HG03045 (cell line): Measurements from ENCODE around the gene LMOD3.

Experiments
- ATAC-seq: cut with Tn5 transposase; IDR thresholded peaks from one replicate; pipeline ENCODE4 v1.9.1; 2021; ENCODE audit warnings: mild to moderate bottlenecking, moderate library complexity; ENCODE audit not compliant: unreplicated experiment

Gene LMOD3

DNA sequence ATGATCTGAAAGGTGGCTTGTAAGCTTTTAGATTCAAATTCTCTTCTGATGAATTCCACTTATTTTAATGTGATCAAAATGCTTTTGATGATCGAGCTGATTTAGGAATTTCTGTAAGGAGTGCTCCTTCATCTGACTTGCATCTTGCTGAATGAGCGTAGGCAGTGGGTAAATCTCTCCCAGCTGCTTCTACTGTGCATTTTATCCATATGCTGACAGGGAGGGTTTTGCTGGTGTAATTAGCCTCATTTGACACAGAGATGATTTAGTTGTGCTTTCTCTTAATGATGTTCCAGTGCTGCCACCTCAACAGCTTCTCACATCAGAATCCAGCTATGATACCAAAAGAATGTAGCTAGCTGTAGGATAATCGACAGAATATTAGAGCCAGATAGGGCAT is 3.8 kb upstream of the LMOD3 start:
- no peak for ATAC-seq

DNA sequence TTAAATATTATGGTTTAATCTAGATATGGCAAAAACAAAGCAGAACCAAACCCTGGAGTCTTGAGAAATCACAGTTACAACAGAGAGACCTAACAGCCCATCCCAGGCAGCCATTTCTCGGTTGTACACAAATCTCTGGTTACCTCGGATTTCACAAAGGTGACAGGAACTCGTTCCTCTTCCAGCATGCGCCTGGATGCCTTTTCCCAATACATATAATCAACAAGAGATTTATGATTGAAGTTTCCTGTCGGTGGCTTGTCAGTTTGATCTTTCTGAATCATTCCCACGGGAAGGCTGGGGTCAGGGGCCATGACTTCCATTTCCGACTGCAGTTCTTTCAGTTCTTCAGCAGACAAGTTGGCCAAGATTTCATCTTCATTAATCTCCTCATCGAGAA is 445 bp downstream of the LMOD3 start:
- no peak for ATAC-seq

DNA sequence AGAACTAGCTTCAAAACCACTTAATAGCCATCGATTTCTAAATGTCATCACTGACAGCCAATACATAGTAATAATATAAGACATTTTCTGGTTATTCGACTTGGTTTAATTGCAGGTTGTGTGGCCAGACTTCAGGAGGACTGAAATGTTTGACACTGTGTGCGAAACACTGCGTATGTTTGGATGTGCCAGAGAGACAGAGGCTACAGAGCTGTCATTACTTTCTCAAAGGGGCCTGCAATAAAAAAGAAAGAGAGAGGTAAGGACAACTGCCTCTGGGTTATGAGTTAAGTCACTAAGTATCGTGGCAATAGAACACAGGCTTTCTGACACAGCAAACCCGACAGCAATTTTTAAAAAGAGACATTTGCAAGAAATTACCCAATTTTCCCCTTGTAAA is 882 bp downstream of the LMOD3 start:
- ATAC-seq, result no peak

DNA sequence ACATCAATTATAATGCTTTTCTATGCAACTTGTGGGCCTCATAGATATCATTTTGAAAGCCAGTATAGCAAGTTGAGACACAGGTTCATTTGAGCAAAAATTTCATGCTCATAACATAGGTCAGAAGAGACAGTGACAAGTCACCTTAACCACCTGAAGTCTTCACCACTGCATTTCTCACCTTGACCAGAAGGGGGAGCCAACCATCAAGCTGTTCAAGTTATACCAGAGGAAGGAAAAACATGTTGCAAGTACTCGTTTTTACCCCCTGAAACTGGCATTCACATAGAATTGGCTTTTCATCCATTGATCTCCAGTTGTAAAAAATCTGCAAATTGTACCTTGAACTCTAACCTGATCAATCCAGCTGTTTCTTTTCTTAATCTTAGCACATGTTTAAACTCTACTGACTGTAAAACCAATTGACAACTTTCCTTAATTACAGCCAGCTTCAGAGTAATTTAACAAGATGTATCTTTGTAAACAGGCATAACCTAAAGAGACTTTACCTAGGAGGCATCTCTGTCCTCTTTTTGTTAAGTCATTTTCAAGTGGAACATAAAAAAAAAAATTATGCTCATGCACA is 1.4 kb downstream of the LMOD3 start:
- ATAC-seq, result no peak

DNA sequence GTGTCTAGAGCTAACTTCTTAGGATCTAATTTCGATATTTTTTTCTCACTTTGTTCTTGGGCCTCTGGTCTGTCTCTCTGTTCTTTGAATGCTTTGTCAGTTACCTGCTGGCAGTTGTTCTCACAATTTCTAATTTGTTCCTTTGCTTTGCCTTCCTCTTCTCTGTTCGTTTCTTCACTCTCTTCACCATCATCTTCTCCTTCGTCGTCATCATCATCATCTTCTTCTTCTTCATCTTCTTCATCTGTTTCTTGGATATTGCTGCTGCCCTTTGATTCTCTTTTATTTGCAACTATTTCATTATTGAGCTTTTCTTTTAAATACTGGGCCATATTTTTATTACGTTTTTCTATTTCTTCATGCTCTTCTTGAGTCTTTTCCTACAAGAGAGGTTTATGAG is 2.7 kb downstream of the LMOD3 start:
- no peak for ATAC-seq

DNA sequence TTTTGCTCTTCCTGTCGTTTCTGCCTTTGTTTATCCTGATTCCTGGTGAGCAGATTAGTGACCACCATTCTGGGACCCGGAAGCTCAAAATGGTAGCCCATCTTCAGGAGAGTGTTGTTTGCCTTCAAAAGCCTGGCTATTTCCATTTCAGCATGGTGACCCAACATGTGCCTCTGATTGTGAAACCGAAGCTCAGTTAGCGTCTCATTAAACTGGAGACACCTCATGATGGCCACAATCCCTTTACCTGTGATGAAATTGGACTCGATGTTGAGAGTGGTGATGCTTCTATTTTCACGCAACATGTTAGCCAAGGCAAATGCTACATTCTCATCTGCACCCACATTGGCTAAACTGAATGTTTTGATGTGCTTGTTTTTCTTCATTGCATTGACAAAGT is 3.3 kb downstream of the LMOD3 start:
- ATAC-seq, result no peak

DNA sequence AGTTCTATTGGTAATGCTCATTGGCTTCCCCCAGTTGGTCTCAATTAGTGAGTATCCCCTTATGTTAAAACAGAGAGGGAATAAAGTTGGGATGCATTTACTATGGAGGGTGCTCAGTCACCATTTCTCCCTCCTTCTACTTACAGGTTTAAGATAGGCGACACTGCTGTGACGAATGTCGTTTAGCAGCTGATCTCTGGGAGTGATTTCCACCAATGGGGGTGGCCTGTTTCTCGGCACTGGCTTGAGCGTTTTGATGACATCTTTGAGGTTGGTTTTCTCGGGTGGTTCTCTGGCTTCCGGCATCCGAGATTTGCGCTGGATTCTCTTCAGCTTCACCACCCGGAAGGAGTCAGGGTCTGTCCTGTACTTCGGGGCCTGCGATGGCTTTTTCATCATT is 3.8 kb downstream of the LMOD3 start:
- ATAC-seq, result no peak

DNA sequence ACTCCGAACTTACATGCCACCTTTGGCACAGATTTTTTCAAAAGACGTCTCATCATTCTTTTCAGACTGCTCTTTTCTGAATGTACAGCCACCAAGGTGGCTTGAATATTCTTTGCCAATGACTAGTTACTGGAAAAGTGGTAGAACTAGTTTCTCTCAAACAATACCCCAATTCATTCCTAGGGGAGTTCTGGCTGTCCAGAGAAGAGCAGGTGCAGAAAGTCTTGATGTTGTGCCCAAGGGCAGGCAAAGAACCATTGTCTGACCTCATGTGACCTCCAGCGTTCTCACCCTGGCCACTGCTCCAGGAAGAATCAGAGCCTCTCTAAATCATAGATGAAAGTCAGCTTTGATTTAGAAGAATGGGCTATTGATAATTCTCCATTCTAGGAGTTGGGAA is 5.5 kb downstream of the LMOD3 start:
- ATAC-seq, result no peak

DNA sequence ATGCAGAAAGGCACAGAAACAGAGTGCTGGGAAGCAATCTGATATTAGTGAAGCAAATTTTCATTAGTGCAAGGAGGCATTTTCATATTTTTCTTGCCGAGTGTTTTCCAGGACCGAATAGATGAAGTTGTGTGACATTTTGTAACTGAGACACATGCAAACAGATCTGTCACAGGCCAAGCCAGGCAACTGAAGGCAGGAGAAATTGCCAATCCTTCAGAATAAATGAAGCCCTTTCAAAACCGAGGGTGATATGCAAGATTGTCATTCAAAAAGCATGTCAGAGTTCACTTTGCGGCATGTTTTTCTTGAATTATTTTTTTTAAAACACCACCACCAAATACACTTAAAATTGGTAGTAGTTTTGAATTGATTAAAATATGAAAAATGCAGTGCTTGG is 6.2 kb downstream of the LMOD3 start:
- no peak for ATAC-seq

DNA sequence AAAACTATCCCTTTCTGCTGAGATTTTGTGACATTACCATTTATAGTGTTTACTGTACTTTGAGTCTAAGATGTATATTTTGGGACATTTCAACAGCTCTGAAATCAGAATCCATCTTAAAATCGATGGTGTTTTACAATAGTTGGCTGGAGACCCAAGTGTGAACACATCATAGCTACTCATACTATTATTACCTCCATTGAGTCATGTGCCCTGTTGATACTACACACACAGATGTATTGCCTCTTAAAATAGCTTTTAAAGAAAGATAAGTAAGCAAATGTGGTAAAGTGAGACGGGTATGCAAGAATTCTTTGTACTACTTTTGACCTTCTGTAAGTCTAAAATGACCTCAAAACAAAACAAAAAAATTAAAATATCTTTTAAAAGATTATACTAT is 6.7 kb downstream of the LMOD3 start:
- no peak for ATAC-seq

DNA sequence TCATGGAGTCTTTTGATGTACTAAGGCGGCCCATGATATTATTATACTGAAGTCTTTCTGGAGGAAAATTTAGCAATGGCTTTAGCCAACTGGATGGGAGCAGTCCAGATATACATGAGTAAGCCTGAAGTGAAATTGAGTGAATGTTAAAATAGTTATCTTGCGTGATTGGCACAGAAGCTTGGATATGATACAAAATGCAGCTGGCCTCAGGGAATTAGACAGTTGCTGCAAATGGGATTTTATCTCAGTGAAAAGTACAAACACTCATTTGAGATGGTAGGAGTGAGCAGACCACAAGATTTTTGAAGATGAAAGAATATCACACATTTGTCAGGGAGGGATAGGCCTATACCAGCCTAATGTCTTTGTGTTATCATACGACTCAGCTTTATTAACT is 8.9 kb downstream of the LMOD3 start:
- ATAC-seq, result no peak

DNA sequence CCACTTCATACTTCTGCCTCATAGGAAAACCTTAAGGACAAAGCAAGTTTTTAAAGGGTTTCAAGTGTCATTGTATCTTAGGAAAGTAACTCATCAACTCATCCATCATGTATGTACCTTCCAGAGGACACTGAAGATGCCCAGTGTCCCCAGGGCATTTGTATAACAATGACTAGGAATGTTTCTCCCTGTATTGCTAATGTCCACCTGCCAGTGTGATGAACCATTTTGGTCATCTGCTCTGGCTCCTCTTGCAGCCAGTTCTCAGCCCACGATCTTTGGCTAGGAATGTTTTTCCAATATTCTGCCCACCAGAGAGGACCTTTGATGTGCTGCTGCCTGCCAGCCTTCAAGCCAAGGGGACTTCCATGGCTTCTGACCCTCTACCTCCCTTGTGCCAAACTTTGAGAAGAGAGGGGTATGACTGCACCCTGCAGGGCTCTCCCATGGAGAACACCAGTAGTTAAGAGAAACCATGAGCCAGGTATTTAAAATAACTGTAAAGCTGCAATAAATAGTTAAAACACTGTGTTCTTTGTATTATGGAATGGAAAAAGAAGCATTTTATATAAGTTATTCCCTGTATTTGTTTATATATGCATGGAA is 11.4 kb downstream of the LMOD3 start:
- no peak for ATAC-seq

DNA sequence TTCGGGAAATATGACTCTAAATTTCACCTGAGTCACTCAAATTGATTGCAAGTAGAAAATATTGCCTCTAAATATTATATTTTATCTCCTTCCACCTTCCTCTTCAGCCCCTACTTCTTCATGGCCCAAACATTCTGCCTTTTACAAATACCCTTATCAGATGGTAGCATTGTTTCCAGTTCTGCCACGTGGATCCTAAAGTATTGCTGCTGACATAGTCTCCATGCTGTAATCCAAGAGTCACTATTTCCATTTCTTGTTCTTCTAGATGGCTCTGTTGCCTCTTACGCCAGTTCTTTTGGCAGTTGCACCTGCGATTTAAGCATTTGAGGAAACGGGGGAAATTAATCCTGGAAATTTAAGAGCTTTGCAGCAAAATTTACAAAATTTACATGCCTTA is 13.6 kb downstream of the LMOD3 start:
- no peak for ATAC-seq

DNA sequence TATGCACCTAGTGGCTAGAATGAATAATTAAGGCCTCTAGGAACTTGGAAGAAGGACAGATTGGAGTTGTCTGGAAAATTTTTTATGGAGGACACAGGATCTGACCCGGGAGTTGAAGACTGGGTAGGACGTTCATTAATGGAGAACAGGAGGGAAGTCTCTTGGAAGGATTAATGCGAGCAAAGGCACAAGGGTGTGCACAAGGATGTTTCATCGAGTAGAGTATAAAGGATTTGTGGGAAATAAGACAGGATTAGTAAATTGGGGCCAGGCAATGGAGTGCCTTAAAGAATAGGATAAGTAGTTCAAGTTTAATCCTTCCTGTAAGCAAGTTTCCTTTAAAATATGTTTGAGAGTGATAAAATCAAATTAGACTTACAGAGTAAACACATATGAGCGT is 14.6 kb downstream of the LMOD3 start:
- no peak for ATAC-seq

DNA sequence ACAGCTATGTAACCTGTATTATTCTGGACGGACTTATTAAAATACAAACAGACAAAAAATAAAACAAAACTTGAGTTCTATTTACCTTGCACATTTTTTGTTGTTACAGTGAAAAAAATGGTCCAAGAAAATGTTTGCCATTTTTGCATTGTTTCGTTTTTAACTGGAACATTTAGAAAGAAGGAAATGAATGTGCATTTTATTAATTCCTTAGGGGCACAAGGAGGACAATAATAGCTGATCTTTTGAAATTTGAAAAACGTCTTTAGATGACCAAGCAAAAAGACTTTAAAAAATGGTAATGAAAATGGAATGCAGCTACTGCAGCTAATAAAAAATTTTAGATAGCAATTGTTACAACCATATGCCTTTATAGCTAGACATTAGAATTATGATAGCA is 17.1 kb downstream of the LMOD3 start:
- ATAC-seq, result no peak

DNA sequence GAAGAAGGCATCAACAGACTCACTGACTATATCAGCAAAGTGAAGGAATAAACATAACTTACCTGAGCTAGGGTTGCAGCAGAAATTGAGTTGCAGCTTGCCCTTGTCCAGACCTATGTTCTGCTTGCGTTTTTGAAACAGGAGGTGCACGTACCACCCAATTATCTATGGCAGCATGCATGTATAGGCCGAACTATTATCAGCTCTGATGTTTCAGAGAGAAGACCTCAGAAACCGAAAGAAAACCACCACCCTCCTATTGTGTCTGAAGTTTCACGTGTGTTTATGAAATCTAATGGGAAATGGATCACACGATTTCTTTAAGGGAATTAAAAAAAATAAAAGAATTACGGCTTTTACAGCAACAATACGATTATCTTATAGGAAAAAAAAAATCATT is 17.8 kb downstream of the LMOD3 start:
- no peak for ATAC-seq

DNA sequence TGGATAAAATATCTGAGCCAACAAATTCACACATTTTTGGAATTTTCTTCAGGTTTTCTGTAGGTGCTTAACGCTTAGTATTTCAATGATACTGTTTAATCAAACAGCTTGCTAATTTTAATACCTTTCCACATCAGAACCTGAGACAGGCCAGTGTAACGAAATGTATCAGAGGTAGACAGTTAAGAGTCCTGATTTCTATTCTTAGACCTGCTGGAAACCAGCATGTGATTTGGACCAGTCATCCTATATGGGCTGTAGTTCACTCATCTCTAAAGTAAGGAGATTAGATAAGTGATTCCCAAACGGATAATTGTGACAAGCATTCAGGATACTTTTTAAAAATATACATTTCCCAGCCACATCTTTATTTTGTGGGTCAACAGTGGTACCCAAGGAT is 19.3 kb downstream of the LMOD3 start:
- no peak for ATAC-seq

DNA sequence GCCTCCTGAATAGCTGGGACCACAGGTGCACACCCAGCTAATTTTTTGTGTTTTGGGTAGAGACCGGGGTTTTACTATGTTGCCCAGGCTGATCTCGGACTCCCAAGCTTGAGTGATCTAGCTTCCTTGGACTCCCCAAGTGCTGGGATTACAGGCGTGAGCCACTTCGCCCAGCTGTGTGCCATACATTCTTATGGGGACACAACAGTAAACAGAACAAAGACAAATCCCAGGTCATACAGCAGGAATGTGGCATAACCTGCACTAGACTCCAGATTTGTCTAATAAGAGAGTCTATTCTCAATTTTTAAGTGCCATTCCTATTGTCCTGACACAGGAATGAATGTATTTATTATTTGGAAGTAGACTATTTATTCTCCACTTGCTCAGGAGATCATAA is 20.0 kb downstream of the LMOD3 start:
- no peak for ATAC-seq

DNA sequence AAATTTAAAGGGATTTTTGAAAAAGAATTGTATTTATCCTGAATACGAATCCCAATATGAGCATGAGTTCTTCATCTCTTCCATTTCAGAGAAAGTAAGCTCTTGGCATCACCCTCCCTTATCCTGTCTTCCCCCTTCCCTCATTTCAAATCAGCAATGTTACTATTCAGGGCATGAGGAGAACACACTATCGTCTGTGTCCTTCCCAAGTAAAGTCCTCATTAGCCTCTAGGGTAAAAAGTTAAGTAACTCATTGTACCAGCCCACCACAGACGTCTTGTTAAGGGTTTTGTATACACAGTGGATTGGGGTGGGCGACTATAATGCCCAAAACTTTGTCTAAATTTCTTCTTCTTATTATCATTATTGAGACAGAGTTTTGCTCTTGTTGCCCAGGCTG is 22.8 kb downstream of the LMOD3 start:
- ATAC-seq, result no peak

DNA sequence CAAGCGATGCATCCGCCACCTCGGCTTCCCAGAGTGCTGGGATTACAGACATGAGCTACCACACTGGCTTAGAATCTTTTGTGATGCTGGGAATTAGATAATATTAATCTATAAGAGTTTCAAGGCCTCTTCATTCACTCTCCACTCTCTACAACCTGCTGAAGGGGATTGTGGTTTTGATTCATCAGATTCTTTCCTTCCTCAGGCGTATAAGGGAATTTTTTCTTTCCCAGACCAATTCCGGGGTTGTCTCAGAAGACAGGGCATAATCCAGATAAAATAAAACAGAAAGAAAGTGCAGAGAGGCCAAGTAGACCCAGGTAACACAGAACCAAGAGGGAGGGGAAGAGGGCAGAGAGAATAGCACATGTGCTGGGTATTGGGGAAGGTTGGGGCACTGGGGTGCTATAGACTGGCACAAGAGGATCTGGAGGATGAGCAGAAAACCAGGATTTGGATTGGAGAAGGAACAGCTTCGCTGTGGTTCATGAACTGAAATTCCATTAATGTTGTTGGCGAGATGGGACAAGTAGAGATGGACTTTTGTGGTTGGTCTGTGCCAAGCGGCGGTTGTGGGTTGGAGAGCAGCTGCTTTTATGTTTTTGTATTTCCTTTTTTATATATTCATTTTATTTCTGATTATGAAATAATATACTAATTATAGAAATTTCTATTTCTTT is 24.8 kb downstream of the LMOD3 start:
- ATAC-seq, result no peak

DNA sequence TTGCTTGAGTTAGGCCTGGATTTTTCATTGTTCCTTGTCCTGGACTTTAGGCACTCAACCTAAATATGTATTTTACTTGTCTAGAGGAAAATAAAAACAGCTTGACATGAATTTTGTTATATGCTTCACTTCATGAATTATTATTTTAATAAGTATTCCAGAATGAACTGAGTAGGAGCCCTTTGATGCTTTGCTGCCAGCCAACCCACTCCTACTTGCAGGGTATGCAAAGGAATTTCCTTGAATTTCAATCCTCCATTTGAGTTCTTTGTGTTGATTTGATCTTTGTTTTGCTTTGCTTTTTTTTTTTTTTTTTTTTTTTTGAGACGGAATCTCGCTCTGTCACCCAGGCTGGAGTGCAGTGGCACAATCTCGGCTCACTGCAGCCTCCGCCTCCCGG is 26.1 kb downstream of the LMOD3 start:
- ATAC-seq, result no peak

DNA sequence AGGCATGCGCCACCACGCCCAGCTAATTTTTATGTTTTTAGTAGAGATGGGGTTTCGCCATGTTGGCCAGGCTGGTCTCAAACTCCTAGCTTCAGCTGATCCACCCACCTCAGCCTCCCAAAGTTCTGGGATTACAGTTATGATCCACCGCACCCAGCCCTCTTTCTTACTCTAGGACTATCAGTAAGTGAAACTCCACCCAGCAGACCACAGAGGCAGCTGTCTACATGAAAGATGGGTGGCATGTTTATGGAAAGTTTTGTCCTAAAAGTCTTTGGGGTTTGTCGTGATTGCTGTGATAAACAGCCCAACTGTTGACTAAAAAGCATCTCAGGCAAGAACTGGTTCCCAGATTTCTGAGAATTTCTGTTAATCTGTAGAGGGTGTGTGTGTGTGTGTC is 26.8 kb downstream of the LMOD3 start:
- no peak for ATAC-seq
